Central memory CD8-positive, alpha-beta T cell (primary cell): ENCODE data around the gene KRT2.

ENCODE experiments used
- ATAC-seq: fragments of 150-1000 bp; cut with Tn5 transposase; replicated peaks from 2 replicates; pipeline ENCODE4 v1.10.0; 2022; ENCODE audit warnings: mild to moderate bottlenecking, moderate FRiP score, moderate number of reproducible peaks; ENCODE audit not compliant: poor library complexity, severe bottlenecking; ENCODE audit errors: extremely low read depth
- DNase-seq, 2 donors: peaks; one replicate each; pipeline ENCODE4 v3.0.0; 2021; ENCODE audit warnings: low spot score in 2 of 2
- H3K27ac Mint-ChIP-seq: one replicate; pipeline ENCODE4 v1.8.0; 2022; ENCODE audit warnings: low read depth, mild to moderate bottlenecking, moderate library complexity, mixed read lengths
- H3K27me3 Mint-ChIP-seq: one replicate; pipeline ENCODE4 v1.8.0; 2022; ENCODE audit warnings: mixed read lengths
- H3K36me3 Mint-ChIP-seq: one replicate; pipeline ENCODE4 v1.8.0; 2022; ENCODE audit warnings: mild to moderate bottlenecking, moderate library complexity, mixed read lengths; ENCODE audit not compliant: insufficient read depth
- H3K4me1 Mint-ChIP-seq: one replicate; pipeline ENCODE4 v1.8.0; 2022; ENCODE audit warnings: mixed read lengths
- H3K4me3 Mint-ChIP-seq: one replicate; pipeline ENCODE4 v1.8.0; 2022; ENCODE audit warnings: mild to moderate bottlenecking, moderate library complexity, mixed read lengths
- H3K9me3 Mint-ChIP-seq: one replicate; pipeline ENCODE4 v1.8.0; 2022; ENCODE audit warnings: mixed read lengths

KRT2 gene

GRCh38 chr12:52630008-52630500, 22.0 kb downstream of the KRT2 start:
- H3K36me3 Mint-ChIP-seq, result no peaks in the 10 kb centered on the region
- peak; percentile 6 to 9 for DNase-seq
- no peaks in the 10 kb centered on the region for H3K27me3 Mint-ChIP-seq
- H3K4me3 Mint-ChIP-seq, result peak overlapping the region; percentile 34
- H3K4me1 Mint-ChIP-seq, result peaks cover 52% of the 10 kb centered on the region
- ATAC-seq, result no peak
- H3K27ac Mint-ChIP-seq, result peak overlapping the region; percentile 56
- no peaks in the 10 kb centered on the region for H3K9me3 Mint-ChIP-seq

- H3K9me3 Mint-ChIP-seq, result no peaks in the 10 kb centered on the region
- H3K36me3 Mint-ChIP-seq, result no peaks in the 10 kb centered on the region
- H3K27me3 Mint-ChIP-seq, result no peaks in the 10 kb centered on the region
- ATAC-seq (no peak), DNase-seq (peak in 1 of 2 donors; percentile 9)
- no peak overlapping the region for H3K27ac Mint-ChIP-seq
- peaks cover 51% of the 10 kb centered on the region for H3K4me1 Mint-ChIP-seq
- H3K4me3 Mint-ChIP-seq, result no peak overlapping the region
These were observed 22.6 kb downstream of the KRT2 start for GRCh38 chr12:52629281-52630007.

- Mint-ChIP-seq H3K4me1 (peaks cover 45% of the 10 kb centered on the region), H3K36me3 (no peaks in the 10 kb centered on the region), H3K27ac (no peak overlapping the region), H3K9me3 (no peaks in the 10 kb centered on the region), H3K4me3 (no peak overlapping the region), H3K27me3 (no peaks in the 10 kb centered on the region)
- DNase-seq, result peak in 1 of 2 donors; percentile 8
- no peak for ATAC-seq
These were observed 23.2 kb downstream of the KRT2 start for GRCh38 chr12:52628841-52629240.

- Mint-ChIP-seq H3K4me1 (peaks cover 39% of the 10 kb centered on the region), H3K27ac (no peak overlapping the region), H3K36me3 (no peaks in the 10 kb centered on the region), H3K9me3 (no peaks in the 10 kb centered on the region), H3K27me3 (no peaks in the 10 kb centered on the region), H3K4me3 (no peak overlapping the region)
- peak; percentile 2 for DNase-seq
- ATAC-seq, result no peak
These were observed 23.9 kb downstream of the KRT2 start for GRCh38 chr12:52628111-52628507.

- H3K27ac Mint-ChIP-seq, result no peak overlapping the region
These were observed 24.5 kb downstream of the KRT2 start for GRCh38 chr12:52627395-52628110.

GRCh38 chr12:52622349-52622748, 29.7 kb downstream of the KRT2 start:
- H3K27me3 Mint-ChIP-seq, result peaks cover 10% of the 10 kb centered on the region
- ATAC-seq, result no peak
- H3K27ac Mint-ChIP-seq, result no peak overlapping the region

More at GRCh38 chr12:52627395-52628110, 24.5 kb downstream of the KRT2 start:
- peaks cover 35% of the 10 kb centered on the region for H3K4me1 Mint-ChIP-seq
- H3K36me3 Mint-ChIP-seq, result no peaks in the 10 kb centered on the region
- ATAC-seq, result no peak
- DNase-seq, result peak; percentile 2 to 7
- H3K9me3 Mint-ChIP-seq, result no peaks in the 10 kb centered on the region
- no peaks in the 10 kb centered on the region for H3K27me3 Mint-ChIP-seq
- H3K4me3 Mint-ChIP-seq, result no peak overlapping the region

GRCh38 chr12:52618866-52619265, 33.1 kb downstream of the KRT2 start:
- ATAC-seq (no peak), DNase-seq (no peak)
- Mint-ChIP-seq H3K27ac (no peak overlapping the region), H3K9me3 (no peaks in the 10 kb centered on the region), H3K27me3 (peaks cover 10% of the 10 kb centered on the region), H3K36me3 (peaks cover 2% of the 10 kb centered on the region), H3K4me3 (no peak overlapping the region), H3K4me1 (peaks cover 32% of the 10 kb centered on the region)

More at GRCh38 chr12:52622349-52622748, 29.7 kb downstream of the KRT2 start:
- Mint-ChIP-seq H3K4me1 (peaks cover 13% of the 10 kb centered on the region), H3K36me3 (peaks cover 2% of the 10 kb centered on the region), H3K9me3 (no peaks in the 10 kb centered on the region), H3K4me3 (no peak overlapping the region)
- no peak for DNase-seq

GRCh38 chr12:52618216-52618615, 33.8 kb downstream of the KRT2 start, which contains the start of gene KRT73:
Gene KRT73 (minus strand): TSS chr12:52618559. CDS start chr12:52618524, 35 bp downstream.
- Mint-ChIP-seq H3K9me3 (no peaks in the 10 kb centered on the region), H3K4me3 (no peak within 1 kb of the TSS), H3K27me3 (peaks cover 10% of the 10 kb centered on the region), H3K4me1 (peaks cover 37% of the 10 kb centered on the region), H3K36me3 (peaks cover 2% of the 10 kb centered on the region), H3K27ac (no peak within 1 kb of the TSS)
- no peak for DNase-seq
- ATAC-seq, result no peak

GRCh38 chr12:52617403-52617785, 34.6 kb downstream of the KRT2 start:
- DNase-seq (no peak), ATAC-seq (no peak)
- H3K27me3 Mint-ChIP-seq, result peaks cover 10% of the 10 kb centered on the region
- peaks cover 44% of the 10 kb centered on the region for H3K4me1 Mint-ChIP-seq
- H3K9me3 Mint-ChIP-seq, result no peaks in the 10 kb centered on the region
- no peak overlapping the region for H3K27ac Mint-ChIP-seq
- H3K4me3 Mint-ChIP-seq, result no peak overlapping the region
- peaks cover 2% of the 10 kb centered on the region for H3K36me3 Mint-ChIP-seq

GRCh38 chr12:52616680-52617402, 35.2 kb downstream of the KRT2 start:
- Mint-ChIP-seq H3K4me1 (peaks cover 46% of the 10 kb centered on the region), H3K27ac (no peak overlapping the region), H3K36me3 (no peaks in the 10 kb centered on the region), H3K4me3 (no peak overlapping the region), H3K27me3 (peaks cover 10% of the 10 kb centered on the region), H3K9me3 (no peaks in the 10 kb centered on the region)
- no peak for ATAC-seq
- DNase-seq, result no peak

- Mint-ChIP-seq H3K27ac (peak overlapping the region; percentile 67), H3K27me3 (peaks cover 4% of the 10 kb centered on the region), H3K4me1 (peaks cover 52% of the 10 kb centered on the region), H3K4me3 (no peak overlapping the region), H3K9me3 (no peaks in the 10 kb centered on the region), H3K36me3 (peaks cover 1% of the 10 kb centered on the region)
- DNase-seq, result no peak
- ATAC-seq, result no peak
These were observed 36.1 kb downstream of the KRT2 start for GRCh38 chr12:52615912-52616311.

- no peak for ATAC-seq
- Mint-ChIP-seq H3K27ac (peak overlapping the region; percentile 67), H3K9me3 (no peaks in the 10 kb centered on the region), H3K4me1 (peaks cover 58% of the 10 kb centered on the region), H3K27me3 (no peaks in the 10 kb centered on the region), H3K4me3 (no peak overlapping the region), H3K36me3 (peaks cover 1% of the 10 kb centered on the region)
- DNase-seq, result peak in 1 of 2 donors; percentile 4
These were observed 36.7 kb downstream of the KRT2 start for GRCh38 chr12:52615208-52615868.
